ENCODE measurements around the gene CLDN14. TPM values are rescaled to one million over a fixed set of nuclear protein-coding genes. Genes with fewer than 3 reads are reported as not detected.

The CLDN14 gene, protein sequence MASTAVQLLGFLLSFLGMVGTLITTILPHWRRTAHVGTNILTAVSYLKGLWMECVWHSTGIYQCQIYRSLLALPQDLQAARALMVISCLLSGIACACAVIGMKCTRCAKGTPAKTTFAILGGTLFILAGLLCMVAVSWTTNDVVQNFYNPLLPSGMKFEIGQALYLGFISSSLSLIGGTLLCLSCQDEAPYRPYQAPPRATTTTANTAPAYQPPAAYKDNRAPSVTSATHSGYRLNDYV
- total RNA-seq: 0.66 and 0.99 TPM in 2 replicates

DNA sequence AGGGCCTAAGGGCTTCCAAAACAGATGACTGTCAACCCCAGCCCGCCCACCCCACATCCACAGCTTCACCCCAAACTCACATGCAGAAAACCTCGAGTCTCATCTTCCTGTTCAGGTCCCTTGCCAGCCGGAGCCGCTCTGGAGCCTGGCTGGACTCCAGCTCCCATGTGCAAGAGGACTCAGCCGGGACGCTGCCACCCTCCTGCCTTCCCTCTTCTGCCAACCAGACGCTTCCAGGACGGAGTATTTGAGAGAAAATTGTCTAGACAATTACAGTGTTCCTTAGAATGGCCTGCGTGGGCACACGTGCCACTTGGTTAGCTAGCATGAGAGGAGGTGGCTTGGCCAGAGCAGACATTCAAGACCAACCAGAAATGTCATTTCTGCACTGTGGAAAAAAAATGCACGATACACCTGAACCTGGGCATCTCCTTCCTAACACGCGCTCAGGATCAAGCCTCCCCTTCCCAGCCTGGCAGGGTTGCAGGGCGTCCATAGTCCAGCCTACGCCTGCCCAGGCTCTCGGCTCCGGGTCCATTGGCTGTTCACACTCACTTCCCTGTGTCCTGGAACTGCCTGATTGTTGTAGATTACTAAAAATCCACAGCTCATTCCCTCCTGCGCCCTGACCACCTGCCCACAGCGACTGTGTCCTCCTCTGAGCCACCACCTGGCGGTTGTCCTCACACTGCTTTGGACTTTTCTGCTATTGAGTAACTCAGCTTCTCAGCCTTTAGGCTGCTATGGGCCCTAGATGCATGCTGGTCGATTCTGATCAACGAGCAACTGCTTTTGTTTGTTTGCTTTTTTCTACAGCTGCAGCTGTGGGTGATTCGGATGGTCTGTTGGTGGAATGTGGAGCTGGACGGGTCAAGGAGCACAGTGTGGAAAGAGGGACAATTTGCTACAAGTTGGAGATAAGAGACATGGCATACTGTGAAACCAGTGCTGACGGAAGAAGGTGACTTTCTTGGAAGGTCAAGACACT lies at the start of gene CLDN14:
Gene CLDN14, minus strand, starts transcription at position 708 of the 988 bp plus-strand sequence. CDS start 18,427 bp downstream, outside the sequence.
- no peak for DNase-seq (ENCODE audit: low read depth, low spot score)

DNA sequence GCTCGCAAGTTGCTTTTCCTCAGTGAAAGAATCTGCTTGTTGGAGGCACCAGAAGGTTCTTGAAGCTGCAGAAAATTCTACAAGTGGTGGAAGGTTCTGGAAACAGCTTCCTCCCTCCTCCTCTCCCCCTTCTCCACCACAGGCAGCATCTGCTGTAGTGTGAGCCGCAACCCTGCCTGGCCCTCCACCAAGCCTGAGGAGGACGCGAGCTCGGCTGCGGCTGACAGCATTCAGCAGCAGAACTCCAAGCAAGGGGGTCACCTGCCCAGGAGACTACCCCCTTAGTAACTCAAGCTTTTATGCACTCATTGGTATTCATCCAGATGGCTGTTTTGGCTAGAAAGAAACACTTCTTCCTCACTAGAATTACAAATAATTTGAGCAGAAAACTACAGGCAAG lies 48.8 kb upstream of the CLDN14 start:
- no peak for DNase-seq (ENCODE audit: low read depth, low spot score)

DNA sequence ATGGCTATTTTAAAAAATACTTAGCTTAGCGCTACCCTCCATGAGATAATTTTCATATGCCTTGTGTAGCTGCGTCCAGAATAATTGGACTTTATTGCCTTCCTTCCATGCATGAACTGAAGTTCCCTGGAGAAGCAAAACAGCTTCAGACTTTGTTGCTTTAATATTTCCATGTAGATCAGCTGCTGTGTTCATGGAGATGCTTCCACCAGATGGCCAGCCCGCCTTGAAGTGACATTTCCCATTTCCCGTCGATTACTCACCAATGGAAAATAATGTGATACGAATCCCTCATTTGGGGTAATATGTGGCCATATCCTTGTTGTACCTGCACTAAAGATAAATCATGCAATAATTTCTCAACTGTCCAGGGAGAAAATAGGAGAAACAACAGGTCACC lies 47.4 kb upstream of the CLDN14 start:
- DNase-seq (ENCODE audit: low read depth, low spot score): no peak

DNA sequence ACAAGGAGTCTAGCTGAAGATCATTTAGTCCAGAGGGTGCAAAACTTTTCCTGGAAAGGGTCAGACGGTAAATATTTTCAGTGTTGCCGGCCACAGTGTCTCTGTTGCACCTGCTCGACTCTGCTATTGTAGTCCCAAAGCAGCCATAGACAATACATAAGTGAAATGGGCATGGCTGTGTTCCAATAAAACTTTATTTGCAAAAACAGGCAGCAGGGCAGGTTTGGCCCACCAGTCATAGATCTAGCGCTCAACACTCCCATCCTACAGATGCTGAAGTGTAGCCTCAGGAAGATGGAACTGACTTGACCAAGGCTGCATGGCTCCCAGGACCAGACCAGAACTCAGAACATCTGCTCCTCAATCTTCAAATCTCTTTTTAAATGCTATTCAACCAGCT lies 46.2 kb upstream of the CLDN14 start:
- no peak for DNase-seq (ENCODE audit: low read depth, low spot score)

DNA sequence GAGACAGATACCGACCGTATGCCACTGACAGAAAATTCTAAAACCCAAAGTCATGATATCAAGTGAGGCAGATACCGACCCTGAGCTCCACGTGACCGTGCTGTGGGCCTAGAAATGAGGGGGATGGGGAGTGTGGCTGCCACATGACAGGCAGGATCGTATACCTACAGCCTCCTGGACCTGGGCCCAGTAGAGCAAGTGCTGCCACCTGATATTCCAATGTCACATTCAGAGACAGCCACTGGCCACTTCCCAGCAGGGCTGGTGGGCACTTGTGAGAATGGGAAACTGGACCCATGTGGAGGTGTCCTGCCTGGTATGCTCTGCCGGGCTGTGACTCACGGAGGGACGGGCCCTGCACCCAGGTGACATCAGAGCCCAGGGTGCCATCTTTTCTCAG lies 44.6 kb upstream of the CLDN14 start:
- DNase-seq (ENCODE audit: low read depth, low spot score): no peak

DNA sequence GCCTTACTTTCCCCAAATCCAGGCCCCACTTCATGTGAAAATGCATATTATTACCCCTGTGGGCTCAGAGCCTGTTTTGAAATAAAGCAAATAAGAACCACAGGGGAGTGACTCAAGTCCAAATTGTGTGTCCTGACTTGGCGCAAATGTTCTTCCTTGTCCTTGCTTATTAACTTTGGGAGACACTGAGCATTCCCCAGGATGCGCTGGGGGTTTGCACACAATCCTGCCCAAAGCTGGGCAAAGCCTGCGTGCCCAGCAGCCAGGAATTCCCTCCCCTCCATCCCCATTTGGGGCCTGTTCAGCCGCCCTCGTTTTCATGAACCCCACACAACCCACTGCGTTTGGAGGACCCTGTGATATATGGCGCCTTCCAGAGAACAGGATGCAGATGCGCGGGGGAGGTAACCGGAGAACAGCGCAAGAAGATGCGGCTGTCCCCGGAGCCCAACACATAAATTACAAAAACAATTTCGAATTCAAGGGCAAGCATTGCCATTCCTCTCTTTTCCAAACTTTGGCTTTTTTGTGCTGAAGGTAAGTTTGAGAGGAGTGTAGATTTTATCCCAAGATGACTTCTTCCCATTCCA lies 42.4 kb upstream of the CLDN14 start:
- DNase-seq (ENCODE audit: low read depth, low spot score): no peak

DNA sequence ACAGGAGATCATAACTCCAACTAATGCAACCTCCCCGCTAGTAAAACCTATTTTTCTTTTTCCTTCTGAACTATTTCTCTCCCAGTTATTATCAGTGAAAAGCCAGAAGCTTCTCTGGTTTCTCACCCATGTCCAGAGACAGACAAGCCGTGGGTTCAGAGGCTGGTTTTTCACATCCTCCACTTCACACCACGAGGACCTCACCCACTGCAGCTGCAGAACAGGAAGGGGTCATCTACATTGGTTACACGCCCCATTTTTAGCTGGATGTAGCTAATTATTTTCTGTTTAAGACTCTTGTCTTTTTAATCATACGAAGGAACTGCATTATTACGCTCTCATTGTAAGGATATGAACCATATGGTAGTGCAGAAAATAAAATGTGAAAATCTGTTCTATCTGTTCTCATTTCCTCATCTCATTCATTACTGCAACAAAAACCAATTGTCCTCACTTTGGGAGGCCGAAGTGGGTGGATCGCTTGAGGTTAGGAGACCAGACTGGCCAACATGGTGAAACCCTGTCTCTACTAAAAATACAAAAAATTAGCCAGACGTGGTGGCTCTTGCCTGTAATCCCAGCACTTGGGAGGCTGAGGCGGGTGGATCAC lies 39.1 kb upstream of the CLDN14 start:
- DNase-seq (ENCODE audit: low read depth, low spot score): no peak

DNA sequence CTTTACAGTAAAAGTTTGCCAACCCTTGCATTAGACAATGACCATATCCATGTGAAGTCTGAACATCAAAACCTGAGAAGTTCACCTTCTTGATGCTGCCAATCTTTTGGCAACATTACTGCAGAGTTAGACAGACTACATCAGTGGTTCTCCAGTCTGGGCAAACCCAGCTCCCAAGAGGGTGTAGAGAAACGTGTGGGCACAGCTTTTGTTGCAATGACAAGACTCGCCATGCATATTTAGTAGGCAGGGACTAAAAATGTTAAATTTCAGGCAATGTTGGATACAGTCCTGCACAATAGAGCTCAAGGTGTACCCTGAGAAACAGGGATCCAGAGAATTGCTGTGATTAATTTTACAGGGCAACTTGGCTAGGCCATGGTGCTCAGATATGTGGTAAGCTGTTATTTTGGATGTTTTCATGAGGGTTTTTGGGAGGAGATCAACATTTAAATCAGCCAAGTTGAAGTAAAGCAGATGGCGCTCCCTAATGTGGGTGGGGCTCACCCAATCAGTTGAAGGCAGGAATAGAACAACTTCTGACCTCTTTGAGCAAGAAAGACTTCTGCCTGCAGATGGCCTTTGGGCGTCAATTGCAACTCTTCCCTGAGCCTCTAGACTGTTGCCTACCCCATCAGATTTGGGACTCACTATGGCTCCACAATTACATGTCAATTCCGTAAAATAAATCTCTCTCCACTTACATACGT lies 37.6 kb upstream of the CLDN14 start:
- DNase-seq (ENCODE audit: low read depth, low spot score): no peak

DNA sequence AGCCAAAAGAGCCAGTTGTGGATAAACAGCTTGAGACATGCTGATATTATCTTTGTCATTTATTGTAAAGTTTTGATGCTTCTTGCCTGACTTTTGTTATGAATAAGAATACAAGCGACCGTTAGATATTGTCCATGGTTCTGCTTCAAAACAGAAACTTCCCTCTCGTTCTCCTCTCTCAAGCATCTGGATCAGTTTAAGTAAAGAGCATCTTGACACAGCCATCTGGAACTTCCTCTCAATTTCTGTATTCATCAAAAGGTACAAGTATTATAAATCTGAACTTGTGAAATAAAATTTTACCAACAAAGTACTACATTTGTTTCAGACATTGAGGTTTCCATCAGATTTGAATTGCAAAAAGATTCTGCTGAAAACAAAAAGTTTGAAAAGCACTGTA lies 36.4 kb upstream of the CLDN14 start:
- DNase-seq (ENCODE audit: low read depth, low spot score): no peak

DNA sequence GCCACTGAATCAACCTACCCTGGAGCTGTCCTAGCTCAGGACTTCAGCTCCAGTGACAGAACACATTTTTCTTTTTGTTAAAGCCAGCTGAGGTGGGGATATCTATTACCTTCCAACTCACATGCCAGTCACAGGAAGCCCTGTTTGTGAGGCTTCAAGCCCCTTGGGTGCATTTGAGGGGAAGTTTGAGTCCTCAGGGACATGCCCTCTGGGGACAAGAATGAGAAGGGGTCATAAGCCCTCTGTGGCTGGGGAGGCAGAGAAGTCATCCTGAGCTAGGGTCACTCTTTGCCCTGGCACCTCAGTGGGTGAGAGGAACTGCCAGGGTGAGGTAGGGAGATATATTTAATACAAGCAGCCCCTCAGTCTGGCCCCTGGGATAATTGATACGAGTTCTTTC lies 33.5 kb upstream of the CLDN14 start:
- DNase-seq (ENCODE audit: low read depth, low spot score): no peak

DNA sequence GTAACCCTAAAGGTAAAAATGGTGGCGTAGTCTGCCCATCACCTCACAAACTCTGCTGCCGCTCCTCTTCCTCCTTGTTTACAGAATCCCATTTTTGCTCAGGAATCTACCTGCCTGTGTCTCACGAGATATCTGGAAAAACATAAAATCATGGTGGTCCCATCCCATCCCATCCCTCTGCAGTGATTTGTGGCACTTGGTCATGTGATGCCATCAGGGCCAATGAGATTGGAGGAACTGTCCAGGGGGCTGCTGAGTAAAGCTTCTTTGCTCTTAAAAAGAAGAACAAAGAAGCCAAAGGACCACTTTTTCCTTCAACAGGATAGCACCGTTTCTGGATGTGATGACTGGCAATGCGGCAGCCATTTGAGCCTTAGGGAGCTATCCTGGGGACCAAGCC lies 33.0 kb upstream of the CLDN14 start:
- DNase-seq (ENCODE audit: low read depth, low spot score): no peak

DNA sequence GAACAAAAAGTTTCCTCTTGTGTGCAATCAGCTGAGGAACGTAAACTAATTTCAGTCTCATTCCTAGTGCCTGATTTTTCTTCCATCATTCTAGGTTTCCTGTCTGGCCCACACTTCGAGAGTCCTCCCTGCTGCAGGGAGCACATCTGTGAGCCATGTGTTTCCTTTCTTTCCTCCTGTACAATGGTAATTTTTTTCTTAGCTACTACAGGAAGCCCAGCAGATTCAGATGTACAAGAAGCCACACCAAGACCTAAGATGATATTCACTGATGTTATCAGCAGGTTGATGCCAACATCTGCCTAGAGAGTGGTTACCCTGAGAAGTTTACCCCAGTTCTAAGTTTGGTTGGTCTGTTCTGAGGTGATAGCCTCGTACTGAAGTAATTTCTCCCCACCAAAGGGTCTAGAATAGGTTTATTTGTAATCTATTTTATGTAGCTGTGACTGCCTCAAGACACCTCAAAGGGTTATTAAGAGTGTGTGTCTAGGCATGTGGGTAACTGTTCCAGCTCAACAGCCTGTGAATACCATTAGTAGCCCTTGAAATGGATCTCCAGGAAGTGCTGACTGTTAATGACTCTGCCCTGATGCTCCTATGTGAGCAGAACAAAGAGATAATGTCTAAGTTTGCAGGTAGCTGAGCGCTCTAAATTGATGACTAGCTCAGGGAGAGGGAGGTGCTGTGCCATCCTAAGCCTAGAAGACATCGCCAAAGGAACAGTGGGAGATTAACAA lies 31.7 kb upstream of the CLDN14 start:
- peak; percentile 53 for DNase-seq (ENCODE audit: low read depth, low spot score)

DNA sequence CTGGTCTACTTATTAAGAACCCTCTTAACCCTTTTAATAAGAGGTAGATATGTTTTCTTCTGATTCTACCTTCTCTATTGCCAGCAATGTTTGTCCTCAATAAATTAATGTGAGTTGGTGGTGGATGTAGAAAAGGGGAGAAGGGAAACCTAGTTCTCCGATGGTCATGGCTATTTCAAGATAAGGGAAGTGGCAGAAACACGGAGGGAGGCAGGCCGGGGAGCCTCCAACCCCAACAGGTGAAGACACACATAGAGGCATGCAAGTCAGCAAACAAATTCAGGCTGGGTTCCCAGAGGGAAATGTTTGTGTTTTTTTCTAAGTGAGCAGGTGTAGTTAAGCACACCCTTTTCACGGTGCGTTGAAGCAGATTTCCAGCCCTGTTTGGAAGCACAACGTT lies 31.0 kb upstream of the CLDN14 start:
- no peak for DNase-seq (ENCODE audit: low read depth, low spot score)

DNA sequence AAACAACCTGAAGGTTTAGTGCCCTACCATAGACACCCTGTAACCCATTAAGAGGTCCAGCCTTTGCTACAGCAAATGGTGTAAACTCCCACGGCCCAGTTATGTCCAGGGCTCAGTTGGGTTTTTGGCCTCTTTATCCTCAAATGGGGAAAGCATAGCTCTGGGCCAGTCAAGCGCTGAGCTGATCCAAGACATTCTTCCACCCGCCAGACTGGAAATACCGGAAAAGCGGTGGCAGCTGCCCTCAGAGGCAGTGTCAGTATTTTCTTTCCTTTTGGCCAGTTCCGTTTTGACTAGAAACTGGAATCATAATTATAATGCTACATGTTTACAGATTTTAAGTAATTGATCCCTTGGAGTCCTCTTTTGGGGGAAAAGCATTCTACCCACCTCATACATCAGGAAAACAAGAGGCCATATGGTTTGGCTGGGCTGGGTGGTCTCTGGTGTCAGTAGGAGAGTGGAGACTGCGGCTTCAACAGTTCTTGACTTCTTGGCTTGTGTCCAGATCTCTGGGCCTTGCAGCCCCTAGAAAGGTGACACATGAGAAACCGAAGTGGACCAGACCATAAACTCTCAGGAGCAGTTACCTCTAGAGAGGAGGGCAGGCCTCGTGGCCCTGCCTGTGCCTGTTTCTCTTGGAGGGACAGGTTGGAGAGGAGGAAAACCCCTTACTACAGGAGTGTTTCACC lies 30.2 kb upstream of the CLDN14 start:
- DNase-seq (ENCODE audit: low read depth, low spot score): no peak

DNA sequence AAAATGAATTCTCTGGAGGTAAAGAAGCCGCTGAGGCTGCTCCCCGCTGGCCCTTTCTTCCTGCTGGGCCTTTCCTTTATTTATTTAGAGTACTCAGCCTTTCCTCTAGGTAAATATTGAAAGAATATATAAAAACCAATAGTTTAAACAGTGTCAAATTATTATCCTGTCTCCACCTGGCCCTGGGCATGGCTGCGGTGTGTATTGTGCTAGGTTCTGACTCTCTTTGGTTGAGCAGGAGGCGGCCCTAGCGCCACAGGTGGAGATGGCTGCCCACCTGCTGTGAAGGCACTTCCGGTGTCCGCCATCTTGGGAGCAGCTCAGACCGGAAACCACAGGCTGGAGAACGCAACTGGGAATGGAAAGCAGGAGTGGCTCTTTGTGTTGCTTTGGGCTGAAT lies 29.0 kb upstream of the CLDN14 start:
- DNase-seq (ENCODE audit: low read depth, low spot score): no peak

DNA sequence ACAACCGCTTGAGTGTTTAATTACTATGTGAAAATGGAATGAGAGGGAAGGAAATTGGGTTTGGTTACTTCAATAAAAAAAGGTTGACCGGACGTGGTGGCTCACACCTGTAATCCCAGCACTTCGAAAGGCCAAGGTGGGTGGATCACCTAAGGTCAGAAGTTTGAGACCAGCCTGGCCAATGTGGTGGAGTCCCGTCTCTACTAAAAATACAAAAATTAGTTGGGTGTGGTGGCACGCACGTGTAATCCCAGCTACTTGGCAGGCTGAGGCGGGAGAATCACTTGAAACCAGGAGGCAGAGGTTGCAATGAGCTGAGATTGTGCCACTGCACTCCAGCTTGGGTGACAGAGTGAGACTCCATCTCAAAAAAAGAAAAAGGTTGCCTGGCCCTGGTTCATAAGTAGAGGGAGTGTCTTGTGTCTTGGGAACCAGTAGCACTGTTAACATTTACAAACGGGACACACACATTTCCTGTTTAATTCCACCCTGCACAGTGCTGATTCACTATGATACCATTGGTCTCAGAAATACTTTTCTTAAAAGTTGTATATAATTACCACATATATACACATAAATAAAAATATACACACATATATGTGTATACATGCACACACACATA lies 27.6 kb upstream of the CLDN14 start:
- no peak for DNase-seq (ENCODE audit: low read depth, low spot score)

DNA sequence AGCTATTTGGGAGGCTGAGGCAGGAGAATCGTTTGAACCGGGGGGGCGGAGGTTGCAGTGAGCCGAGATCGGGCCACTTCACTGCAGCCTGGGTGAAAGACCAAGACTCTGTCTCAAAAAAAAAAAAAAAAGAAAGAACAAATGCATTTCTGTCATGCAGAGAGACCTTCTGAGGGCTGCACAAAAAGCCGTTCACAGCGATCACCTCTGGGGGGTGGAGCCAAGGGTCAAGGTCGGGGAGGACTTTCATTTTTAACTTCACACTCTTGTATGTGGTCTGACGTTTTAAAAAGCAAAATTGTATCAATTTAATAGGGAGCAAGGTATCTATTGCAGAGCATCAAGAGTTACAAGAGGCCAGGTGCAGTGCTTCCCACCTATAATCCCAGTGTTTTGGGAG lies 26.6 kb upstream of the CLDN14 start:
- DNase-seq (ENCODE audit: low read depth, low spot score): no peak

DNA sequence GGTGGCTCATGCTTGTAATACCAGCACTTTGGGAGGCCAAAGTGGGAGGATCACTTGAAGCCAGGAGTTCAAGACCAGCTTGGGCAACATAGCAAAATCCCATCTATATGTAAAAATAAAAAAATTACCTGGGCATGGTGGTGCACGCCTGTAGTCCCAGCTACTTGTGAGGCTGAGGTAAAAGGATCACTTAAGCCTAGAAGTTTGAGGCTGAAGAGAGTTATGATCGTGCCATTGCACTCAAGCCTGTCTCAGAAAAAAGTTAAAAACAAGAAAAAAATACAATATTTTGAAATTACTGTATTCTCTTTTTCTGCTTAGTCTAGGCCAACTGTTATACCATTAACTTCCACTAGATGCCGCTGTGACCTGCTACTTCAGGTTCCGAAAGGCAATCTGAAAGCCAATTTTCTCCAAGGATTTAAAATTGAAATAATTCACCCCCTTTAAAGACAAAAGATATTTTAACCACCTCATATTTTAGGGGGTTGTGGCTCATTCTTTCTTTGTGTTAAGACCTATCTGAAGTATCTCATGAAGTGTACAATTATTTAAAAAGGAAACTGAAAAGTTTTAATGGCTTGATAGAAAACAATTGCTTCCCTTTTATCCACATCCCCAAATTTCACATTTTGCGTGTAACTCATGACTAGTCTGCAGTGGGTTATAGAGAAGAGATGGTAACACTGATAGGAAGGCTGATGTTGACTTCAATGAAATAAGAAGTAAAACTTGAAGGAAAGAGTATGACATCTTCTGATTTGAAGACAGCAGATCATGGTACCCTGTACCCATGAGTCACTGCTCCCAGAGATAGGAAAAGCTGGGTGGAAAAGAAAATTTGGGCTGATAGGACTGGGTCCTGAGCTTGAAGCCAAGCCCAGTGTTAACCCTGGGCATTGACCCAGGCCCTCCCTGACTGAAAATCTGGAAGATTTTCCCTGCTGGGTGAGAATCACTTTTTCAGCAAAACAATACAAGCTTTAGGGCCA lies 24.4 kb upstream of the CLDN14 start:
- peak; percentile 15 for DNase-seq (ENCODE audit: low read depth, low spot score)
